ENCODE measurements around the gene NTRK1.

NTRK1 gene

DNA sequence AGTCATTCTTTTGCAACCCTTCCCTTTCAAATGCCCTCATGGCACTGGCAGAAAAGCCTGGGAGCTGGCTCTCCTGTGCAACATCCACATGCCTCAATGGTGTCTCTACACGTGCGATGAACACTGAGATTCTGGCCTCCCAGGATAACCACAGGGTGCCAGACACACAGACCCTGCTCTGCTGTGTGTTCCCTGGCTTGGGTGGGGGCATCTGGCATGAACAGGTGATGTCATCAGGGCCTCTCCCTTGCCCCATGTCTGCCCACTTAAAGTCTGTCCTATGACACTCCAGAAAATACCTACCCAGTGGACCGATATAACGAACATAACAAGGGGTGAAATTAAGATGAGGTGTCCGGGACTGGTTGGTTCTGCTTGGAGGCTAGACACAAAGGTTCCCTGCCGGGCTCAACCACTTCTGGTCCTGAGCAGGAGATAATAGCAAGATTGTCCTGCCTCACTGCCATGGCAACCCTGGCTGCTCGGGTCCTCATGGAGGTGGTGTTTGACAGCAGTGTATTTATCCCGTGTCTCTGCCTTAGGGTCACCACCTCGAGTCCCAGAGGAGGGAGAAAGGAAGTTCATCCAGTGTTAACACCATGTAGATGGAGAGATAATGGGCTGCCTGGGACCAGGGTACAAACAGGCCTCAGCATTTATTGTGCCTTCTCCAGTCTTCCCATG, 21.1 kb upstream of the NTRK1 start:
- DNase-seq = no peak

DNA sequence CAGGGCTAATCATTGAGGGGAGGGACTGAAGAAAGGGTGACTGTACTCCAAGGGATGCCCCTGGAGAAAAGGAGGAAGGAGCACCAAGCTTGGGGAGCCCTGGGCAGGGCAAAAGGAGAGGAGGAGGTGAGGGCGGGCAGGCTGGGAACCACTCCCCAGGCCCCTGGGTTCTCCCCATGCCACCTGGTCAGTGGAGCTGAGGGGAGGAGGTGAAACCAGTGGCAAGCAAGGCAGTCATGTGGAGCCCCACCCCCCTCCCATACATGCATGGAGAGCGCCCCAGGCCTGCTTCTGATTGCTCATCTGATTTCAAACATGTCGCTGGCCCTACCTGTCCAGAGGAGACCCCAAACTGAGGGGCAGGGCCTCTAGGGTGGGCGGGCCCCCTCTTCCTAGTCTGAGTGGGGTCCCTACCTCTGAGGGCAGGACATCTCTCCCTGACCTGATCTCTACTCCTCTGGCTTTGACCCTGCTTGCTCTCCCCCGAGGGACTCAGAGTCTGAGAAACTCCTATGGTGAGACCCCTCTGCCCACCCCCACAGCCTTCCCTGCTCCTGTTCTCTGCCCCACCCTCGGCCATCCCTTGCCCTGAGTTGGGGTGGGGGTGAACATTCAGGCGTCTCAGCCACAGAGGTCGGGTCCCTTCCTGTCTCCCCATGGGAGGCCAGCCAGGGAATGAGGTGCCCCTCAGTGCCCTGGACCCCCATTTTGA, 20.3 kb upstream of the NTRK1 start:
- DNase-seq = no peak

DNA sequence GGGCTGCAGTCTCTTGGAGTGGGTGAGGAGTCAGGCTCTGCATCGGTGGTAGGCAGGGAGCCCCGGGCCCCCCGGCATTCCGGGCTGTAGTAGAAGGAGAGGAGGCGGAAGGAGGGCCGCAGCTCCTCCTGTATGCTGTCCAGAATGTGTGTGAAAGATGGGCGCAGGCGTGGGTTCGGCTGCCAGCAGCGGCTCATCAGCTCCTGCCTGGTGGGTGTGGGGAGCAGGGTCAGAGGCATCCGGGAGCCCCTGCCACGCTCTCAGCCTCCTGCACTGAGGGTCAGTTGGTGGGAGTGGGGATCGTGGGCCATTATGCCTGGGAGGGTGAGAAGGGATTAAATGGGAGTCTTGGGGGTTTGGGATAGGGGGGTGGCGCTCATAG, 19.8 kb upstream of the NTRK1 start:
- DNase-seq = no peak

DNA sequence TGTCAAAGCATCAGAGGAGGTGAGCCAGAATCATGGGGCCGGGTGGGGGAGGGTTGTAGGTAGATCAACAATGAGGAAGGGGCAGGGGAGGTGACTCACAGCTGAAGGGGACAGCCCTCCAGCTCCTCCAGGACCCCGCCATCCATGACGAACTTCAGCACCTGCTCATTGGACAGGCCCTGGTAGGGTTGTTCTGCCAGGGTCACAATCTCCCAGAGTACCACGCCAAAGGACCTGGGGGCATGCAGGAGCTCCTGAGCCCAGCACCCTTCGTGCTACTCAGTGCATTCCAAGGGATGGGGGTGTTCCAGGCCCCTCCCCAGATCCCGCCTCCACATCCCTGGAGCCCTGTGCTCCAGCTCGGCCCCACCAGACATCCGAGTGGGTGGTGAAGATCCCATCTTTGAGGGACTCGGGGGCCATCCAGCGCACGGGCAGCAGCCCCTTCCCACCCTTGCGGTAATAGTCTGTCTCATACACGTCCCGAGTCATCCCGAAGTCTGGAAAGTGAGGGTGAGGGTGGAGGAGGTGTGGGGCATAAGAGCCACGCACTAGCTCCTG, 19.3 kb upstream of the NTRK1 start:
- no peak for DNase-seq

DNA sequence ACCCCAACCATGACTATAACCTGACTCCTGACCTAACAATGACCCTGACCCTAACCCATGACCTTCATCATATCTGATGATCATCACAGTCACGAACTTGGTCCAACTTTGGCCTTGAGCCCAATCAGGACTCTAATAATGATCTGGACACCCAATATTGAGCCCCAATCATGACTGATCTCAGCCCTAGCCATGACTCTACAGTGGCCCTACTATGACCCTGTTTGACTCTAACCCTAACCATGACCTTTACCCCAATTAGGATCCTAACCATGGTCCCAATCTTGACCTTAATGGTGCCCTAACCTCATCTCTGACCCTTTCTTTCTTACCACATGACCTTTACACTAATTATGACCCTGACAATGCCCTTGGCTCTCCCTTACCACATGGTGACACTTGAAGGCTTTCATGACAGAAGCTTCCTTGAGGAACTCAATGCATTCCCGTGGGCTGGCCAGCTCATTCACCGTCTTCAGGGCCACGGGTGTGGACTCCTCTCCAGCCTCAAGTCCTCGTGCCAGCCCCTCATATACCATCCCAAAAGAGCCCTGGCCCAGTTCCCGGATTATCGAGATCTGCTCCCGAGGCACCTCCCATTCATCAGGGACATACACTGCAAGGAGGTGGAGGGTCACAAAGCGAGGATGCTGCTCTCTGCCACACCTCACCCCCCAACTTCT, 17.9 kb upstream of the NTRK1 start:
- no peak for DNase-seq

DNA sequence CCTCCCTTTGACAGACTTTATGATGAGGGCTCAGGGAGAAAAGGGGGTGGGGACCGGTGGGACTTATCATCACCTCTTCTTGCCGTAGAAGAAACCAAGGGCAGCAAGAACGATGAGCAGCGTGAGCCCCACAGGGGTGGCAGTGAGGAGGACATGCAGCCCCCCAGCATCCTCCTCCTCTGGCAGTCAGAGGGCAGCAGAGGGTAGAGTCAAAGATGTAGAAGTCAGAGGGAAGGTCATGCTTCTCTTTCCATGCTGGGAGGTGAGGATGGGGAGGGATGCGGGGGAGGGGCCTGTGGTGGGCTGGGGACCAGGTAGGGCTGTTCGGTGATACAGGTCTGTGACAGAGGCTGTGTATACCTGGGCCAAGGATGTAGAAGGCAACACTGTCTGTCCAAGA, 16.6 kb upstream of the NTRK1 start:
- DNase-seq = no peak

DNA sequence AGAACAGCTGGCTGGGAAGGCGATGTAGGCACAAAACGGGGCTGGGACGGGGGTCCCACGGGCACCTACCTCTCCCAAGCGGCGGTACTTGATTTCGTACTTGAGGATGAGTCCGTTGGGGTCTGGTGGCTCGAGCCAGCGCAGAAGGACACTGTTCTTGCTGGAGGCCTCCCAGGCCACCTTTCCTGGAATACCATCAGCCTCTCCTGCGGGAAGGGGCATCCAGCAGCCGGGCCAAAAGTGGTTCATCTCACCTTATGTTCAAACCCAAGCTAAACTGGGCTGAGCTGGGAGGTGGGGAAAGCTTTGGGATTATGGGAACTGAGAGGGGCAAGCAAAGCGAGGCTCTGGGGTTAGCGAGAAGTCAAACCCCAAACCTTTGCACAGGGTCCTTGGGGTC, 16.0 kb upstream of the NTRK1 start:
- no peak for DNase-seq

DNA sequence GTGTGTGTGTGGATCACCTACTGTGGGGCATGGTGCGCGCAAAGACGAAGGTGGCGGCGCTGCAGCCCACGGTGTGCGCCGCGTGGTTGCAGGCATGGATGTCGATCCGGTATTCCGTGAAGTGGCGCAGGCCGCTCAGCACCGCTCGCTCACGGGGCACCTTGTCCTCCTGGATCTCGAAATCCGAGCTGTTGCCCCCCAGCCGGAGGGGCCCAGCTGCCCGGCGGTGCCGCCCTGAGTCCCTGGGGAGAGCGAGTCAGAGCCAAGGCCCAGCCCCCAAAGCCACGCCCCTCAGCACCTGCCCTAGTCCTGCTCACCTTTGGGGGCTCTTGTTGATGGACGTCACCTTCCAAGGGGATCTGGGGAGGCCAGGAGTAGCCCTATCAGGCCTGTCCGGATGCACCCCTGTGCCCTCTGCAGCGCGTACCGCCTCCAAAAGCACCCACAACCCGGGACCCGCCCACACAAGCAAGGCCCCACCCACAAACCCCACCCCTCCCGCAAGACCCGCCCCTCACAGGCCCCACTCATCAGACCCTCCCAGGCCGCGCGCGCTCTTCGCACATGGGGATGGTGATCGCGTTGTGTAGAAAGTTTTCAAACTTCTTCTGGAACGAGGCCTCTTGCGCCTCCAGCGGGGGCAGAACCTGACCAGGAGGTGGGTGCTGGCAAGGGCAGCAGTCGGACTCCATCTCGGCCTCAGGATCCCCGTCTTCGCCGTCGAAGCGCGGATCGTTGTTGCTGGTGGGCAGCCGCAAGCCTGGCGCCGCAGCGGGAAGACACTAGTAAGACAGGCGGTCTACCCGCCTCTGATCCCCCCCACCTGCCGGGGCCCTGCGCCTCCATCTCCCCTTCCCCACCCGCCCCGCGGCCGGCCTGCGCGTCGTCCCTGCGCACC, 15.4 kb upstream of the NTRK1 start:
- peak; percentile 71 for DNase-seq

DNA sequence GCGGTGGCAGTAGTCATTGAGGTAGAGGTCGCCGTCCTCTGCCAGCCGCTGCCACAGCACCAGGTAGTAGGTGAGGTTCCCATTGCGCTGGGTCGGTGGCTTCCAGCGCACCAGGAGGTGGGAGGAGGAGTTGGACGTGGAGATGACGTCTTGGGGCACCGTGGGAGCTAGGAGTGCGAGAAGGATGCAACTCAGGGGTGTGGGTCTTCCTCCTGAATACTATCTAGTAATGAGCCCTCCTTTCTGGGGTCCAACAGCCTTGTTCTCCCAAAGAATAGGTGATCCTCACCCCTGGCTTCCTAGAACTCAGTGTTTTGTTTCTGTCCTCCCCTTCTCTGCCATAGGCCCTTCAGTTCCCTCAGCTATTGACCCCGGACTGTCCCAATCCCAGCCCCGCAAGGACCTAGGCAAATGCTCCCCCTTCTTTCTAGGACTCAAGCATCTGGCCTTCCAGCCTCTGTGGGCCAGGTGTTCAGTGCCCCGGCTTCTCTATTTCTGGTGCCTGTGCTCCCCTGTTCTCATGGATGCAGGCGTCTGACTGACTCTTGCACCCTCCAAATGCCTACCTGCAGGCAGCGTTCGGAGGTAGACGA, 14.6 kb upstream of the NTRK1 start:
- DNase-seq = no peak

DNA sequence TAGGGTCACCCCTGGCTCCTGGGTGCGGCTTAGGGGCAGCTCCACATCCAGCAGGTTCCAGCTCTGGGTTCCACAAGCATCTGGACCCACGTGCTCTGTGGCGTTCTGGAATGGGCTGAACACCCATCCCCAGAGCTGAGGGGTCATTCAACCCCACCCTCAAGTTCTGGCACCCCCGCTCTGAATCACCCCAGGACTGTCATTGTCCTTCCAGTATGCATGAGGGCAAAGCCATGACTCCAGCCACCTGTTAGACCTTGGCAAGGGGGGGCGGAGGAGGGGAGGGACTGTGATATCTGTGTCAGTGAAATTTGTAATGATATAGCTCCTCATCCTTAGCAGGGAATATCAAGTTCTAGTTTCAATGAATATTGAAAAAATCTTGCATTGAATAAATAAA, 14.0 kb upstream of the NTRK1 start:
- no peak for DNase-seq

DNA sequence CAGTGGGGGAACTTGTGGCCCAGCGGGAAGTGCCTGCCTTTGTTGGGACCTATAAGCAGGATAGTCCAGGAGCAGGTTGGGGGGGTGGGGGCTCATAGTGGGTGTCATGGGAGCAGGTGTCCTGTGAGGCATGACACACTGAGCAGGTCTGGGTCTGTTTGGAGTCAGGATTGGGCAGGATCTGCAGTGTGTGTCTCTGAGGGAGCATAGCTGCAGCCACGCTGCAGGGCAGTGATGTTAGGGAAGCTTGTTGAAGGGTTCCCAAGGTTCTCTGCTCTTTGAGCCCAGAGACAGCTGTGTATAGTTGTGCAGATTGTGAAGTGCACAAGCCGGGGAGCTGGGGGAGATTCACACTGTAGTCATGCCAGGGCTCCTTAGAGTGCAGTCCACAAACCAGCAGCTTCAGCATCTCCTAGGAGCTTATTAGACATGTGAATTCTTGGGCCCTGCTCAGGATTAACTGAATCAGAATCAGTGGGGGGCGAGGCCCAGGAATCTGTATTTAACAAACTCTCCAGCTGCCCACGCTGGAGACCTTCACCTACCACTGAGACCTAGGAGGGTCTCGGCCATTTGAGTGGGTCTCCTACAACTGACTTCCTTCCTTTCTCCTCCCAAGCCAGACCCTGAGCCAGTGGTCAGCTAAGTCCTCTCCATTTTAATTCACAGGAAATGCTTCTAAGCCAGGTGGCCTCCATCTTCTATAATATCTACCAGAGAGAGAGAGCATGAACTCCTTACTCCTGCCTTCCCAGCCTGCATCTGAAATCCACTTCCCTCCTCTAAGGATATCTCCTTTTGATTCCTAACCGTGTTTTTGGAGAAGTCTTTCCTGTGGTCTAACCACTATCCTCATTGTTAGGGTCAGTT, 12.8 kb upstream of the NTRK1 start:
- no peak for DNase-seq

DNA sequence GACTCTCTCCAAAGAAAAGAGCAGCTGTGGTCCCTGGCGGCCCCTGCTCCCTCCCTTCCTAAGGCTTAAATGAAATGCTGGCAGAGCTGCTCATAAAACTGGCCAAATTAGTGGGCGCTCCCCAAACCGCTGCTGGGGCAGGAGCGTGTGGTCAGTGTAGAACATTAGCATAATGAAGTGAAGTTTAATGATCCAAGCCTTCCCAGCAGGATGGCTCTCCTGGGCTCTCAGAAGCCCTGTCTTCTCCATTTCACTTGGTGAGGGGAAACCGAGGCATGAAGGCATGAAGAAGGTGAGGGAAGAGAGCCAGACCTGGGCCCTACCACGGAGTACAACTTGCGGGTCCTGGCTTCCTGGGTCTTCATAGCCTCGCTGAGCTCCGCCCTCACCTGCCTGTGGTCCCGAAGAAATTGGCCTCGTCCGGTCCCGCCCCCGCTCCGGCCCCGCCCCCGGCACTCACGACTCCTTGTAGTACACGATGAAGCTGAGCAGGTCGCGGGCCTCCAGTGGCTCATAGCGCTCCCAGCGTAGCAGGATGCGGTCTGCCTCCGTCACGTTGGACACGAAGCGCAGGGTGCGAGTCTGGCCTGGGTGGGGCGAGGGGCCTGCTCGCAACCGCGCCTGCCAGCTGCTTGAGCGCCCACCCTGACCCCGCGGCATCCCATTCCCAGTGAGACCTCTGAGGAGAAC, 12.1 kb upstream of the NTRK1 start:
- DNase-seq = peak; percentile 84

DNA sequence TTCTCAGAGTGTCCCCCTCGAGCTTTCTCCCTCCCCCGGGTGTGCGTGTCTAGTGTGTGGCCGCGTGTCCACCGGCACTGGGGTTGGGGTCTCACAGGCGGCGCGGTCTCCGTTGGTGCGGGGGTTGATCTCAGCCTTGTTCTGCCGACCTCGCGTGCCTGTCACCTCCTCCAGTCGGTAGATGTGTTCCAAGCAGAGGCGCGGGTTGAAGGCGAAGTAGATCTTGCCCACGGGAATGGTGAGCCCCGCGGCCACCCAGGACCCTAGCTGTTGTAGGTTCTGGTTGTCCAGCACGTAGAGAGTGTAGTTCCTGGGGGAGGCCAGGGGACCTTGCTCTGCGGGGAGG, 11.5 kb upstream of the NTRK1 start:
- DNase-seq = no peak

DNA sequence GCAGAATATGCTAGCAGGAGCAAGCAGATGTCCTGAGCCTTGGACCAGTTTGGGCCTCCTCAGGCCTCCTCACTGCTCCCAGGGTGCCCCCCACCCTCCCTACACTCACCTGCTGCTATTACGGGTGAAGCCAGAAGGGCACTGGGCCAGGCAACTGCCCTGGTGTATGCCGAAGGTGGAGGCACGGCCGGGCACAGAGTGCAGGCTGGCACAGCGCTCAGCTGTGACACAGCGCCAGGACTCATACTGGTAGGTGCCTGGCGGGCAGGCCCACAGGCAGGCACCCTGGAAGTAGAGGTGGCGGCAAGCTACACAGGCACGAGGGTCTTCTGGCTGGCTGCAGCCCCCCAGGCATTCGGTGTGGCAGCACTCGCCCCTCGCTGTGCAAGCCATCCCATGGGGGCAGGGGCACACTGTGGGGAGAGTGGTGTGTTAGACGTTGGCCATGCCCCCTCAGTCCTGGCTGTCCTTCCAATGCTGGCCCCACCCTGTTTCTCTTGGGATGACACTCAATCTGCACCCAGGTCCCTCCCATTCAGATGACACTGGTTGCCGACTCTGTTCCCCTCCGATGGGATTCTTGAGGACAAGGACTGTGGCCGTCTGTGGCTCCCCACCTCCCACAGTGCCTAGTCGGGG, 8.8 kb upstream of the NTRK1 start:
- no peak for DNase-seq

DNA sequence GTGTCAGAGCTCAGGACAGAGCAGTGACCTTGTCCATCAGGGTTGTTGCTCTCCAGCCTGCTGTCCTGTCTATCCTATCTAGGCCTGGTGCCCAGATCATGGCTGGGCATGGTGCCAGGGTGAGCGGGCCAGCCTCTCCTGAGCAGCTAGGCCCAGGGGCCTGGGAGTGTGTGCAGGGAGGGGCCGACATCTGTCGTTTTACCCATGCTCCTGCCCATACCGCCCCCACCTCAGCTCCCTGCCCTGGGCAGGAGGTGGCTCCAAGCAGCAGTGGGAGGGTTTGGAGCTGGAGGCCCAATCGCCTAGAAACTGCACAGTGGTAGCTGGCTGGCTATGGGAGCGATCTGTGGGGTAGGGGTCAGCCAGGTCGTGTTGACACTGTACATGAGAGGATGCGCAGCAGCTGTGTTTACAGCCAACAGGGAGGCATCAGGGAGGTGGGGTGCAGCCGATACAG, 8.2 kb upstream of the NTRK1 start:
- DNase-seq = no peak

DNA sequence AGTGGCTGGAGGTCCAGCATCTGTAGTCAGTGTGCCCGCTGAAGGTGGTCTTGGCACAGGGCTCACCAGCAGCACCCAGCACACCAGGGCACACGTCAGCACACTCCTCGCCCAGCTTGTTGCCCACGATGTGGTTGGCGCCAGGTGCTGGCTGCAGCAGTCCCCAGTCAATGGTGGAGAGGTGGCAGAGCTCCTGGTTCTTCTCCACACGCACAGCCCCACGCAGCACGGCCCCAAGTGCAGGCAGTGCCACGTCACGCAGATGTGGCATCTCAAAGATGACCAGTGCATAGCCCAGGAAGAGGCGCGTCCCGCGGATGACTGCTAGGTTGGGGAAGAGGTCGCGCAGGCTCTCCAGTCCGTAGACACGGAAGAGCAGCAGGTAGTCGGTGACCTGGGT, 6.9 kb upstream of the NTRK1 start:
- no peak for DNase-seq

DNA sequence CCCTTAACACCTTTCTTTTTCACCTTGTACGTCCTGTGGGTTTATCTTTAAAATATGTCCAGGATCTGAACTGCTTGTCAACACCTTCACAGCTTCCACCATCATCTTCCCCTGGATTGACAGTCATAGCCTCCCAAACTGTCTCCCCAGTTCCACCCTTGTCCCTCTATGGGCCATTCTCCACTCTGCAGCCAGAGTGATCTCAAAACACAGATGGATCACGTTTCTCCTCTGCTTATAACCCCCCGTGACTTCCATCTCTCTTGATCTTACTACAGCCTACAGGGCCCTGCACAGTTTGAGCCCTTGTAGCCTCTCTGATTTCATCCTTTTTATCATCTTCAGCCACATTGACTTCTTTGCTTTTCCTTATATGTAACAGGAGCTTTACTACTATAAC, 6.0 kb upstream of the NTRK1 start:
- no peak for DNase-seq

DNA sequence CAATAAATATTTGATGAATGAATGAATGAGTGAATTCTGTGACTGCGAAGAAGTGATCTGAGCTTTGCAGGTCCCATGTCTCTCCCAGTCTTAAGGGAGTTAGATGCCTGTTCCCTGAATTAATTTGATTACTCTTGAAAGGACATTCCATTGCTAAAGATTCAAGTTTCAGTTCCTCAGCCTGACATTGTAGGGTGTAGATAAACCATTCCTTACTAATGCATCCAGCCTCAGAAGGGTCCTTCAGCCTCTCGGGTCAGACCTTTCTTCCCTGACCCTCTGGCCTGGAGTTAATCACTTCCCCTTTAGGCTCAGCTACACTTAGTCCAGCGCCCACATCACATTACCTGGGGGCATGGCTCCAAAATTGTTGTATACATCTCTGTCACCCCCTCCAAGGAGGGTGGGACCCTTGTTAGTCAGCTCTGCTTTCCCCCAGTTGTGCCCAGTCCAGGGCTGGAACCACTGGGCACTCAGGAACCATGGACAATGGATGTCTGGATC, 4.3 kb upstream of the NTRK1 start:
- no peak for DNase-seq

DNA sequence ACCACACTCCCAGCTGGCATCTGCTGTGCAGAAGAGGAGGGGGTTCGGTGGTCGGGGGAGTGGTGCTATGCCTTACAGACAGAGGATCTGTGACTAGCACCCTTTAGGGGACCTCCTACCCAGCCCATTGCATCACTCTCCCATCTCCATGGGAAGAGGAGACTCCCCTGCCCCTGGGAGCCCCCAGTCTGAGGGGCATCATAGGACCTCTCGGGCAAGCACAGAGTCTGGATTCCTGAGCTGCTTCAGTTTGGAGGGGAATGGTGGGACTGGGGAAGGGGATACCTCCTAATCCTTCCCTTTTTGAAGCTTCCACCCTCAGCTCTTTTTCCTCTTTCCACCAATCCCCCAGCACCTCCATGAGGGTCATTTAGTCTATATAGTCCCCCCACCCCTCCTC, 3.1 kb upstream of the NTRK1 start:
- no peak for DNase-seq

DNA sequence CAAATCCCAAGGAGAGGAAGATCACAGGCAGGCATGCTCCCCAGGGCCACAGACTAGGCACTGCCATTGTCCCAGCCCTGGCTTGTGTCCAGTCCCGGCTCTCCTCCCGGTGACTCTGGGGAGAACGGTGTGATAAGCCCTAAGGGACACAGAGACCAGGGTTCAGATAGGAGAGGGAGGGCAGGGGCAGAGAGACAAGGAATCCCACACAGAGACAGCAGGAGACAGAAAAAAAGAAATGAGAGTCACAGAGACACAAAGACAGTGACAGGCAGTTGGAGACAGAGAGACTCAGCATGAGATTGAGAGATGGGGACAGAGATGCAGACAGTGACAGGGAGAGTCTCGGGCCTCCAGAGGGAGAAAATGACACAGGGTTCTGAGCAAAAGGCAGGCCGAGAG, 2.1 kb upstream of the NTRK1 start:
- DNase-seq = no peak
